Endothelial cell (in vitro differentiated cells): ENCODE data around the gene B3GALNT1. TPM values are rescaled to one million over a fixed set of nuclear protein-coding genes. Genes with fewer than 3 reads are reported as not detected.

Experiments
- DNase-seq: peaks from one replicate; pipeline ENCODE4 v3.0.0; 2021; ENCODE audit warnings: low spot score
- H3K27ac Mint-ChIP-seq: one replicate; pipeline ENCODE4 v1.8.0; 2021; ENCODE audit warnings: mixed read lengths, inconsistent platforms; ENCODE audit not compliant: unreplicated experiment
- H3K27me3 Mint-ChIP-seq: one replicate; pipeline ENCODE4 v1.8.0; 2021; ENCODE audit warnings: mild to moderate bottlenecking, moderate library complexity, mixed read lengths, inconsistent platforms; ENCODE audit not compliant: unreplicated experiment
- H3K36me3 Mint-ChIP-seq: one replicate; pipeline ENCODE4 v1.8.0; 2021; ENCODE audit warnings: mild to moderate bottlenecking, low read depth, mixed read lengths, inconsistent platforms; ENCODE audit not compliant: unreplicated experiment
- H3K4me1 Mint-ChIP-seq: one replicate; pipeline ENCODE4 v1.8.0; 2021; ENCODE audit warnings: mild to moderate bottlenecking, mixed read lengths, inconsistent platforms; ENCODE audit not compliant: unreplicated experiment
- H3K4me3 Mint-ChIP-seq: one replicate; pipeline ENCODE4 v1.8.0; 2021; ENCODE audit warnings: mild to moderate bottlenecking, mixed read lengths, inconsistent platforms; ENCODE audit not compliant: unreplicated experiment
- H3K9me3 Mint-ChIP-seq: one replicate; pipeline ENCODE4 v1.8.0; 2021; ENCODE audit warnings: mixed read lengths, inconsistent platforms; ENCODE audit not compliant: unreplicated experiment
- CTCF ChIP-seq: fragments of 200-600 bp; sonication (generic); IDR thresholded peaks from one replicate; pipeline ENCODE4 v1.5.0; 2021; ENCODE audit warnings: antibody characterized with exemption; ENCODE audit not compliant: unreplicated experiment
- total RNA-seq: library from RNA; stranded (reverse); fragmentation: NEBNext Ultra II Directional; extraction: Animal tissue kit (Norgen Biotek cat#: 25700); gene quantifications from one replicate; pipeline ENCODE4 v1.2.1, GENCODE V29; 2021; ENCODE audit not compliant: unreplicated experiment

The B3GALNT1 gene
- total RNA-seq, 1 donor from 2014 or later: 6.6 TPM

GRCh38 chr3:161067335-161067734 is 37.8 kb downstream of the B3GALNT1 start:
- Mint-ChIP-seq H3K27ac (no peak overlapping the region), H3K36me3 (no peaks in the 10 kb centered on the region), H3K9me3 (no peaks in the 10 kb centered on the region), H3K27me3 (peaks cover 3% of the 10 kb centered on the region), H3K4me1 (peaks cover 2% of the 10 kb centered on the region), H3K4me3 (no peak overlapping the region)
- TF ChIP-seq CTCF: no peak
- no peak for DNase-seq

GRCh38 chr3:161066930-161067329 is 38.2 kb downstream of the B3GALNT1 start:
- no peaks in the 10 kb centered on the region for H3K9me3 Mint-ChIP-seq
- TF ChIP-seq CTCF: no peak
- H3K27ac Mint-ChIP-seq: no peak overlapping the region
- peaks cover 3% of the 10 kb centered on the region for H3K27me3 Mint-ChIP-seq
- H3K4me3 Mint-ChIP-seq: no peak overlapping the region
- H3K36me3 Mint-ChIP-seq: no peaks in the 10 kb centered on the region
- DNase-seq: no peak
- H3K4me1 Mint-ChIP-seq: peaks cover 2% of the 10 kb centered on the region

DNA sequence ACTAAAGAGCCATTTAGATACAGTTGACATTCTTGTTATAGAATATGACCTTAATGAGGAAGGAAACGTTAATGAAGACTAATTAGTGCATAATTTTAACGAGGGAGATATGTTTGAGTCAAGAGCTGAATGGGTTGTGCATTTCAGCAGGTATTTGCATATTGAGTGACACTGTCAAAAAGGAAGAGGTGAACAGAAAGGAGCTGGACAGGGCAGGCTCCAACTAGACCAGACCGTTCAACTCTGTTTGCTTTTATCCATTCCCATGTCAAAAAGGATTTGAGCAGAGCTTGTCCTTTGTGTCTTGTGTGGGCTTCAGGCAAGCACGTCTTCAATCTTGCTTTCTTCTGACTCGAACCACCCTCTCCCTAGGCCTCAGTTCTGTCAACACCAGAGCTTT is 40.7 kb downstream of the B3GALNT1 start:
- Mint-ChIP-seq H3K36me3 (no peaks in the 10 kb centered on the region), H3K4me3 (no peak overlapping the region), H3K27ac (no peak overlapping the region), H3K9me3 (no peaks in the 10 kb centered on the region), H3K4me1 (no peaks in the 10 kb centered on the region), H3K27me3 (peaks cover 3% of the 10 kb centered on the region)
- no peak for TF ChIP-seq CTCF
- DNase-seq: no peak

- Mint-ChIP-seq H3K27ac (no peak overlapping the region), H3K9me3 (no peaks in the 10 kb centered on the region), H3K4me1 (peaks cover 9% of the 10 kb centered on the region), H3K27me3 (peaks cover 2% of the 10 kb centered on the region), H3K36me3 (no peaks in the 10 kb centered on the region), H3K4me3 (no peak overlapping the region)
- no peak for DNase-seq
- no peak for TF ChIP-seq CTCF
Measured at GRCh38 chr3:161054860-161055604, 50.1 kb downstream of the B3GALNT1 start.

GRCh38 chr3:161051856-161052255 is 53.3 kb downstream of the B3GALNT1 start:
- TF ChIP-seq CTCF: no peak
- H3K27me3 Mint-ChIP-seq: peaks cover 4% of the 10 kb centered on the region
- H3K27ac Mint-ChIP-seq: no peak overlapping the region
- no peaks in the 10 kb centered on the region for H3K9me3 Mint-ChIP-seq
- H3K36me3 Mint-ChIP-seq: no peaks in the 10 kb centered on the region
- DNase-seq: no peak
- H3K4me1 Mint-ChIP-seq: peaks cover 13% of the 10 kb centered on the region
- H3K4me3 Mint-ChIP-seq: no peak overlapping the region
